ENCODE measurements around the gene ZFAND2B. TPM values are rescaled to one million over a fixed set of nuclear protein-coding genes. Genes with fewer than 3 reads are reported as not detected.
A peak's percentile ranks its signal among the peaks of the same experiment; 100 is the strongest.

ZFAND2B gene
- total RNA-seq, 1 experiment from 2014 or later: 31.4 TPM

DNA sequence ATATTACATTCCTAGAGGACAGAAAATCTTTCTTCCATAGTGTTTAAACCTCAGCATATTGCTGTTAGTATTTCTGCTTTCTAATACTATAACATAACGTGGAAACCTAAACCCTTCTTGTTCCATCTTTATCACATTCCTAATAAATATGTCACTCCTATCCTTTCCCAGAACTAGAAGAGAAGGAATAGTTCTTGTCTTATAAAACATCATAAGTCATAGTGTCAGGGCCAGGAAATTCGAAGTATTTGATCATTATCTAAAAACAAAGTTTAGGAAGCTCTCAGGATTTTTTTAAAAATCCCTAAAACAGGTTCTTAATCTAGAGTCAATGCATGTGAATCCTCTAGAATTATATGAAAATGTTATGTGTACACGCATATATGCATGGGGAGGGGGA, 48.0 kb upstream of the ZFAND2B start (continued):
- TF ChIP-seq, protein P1, sequence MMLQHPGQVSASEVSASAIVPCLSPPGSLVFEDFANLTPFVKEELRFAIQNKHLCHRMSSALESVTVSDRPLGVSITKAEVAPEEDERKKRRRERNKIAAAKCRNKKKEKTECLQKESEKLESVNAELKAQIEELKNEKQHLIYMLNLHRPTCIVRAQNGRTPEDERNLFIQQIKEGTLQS (IDR thresholded peaks at IDR 0.05): no peak
- TF ChIP-seq SIN3A (IDR thresholded peaks at IDR 0.05; ENCODE audit: low read depth): no peak
- TF ChIP-seq CEBPB (IDR thresholded peaks at IDR 0.05; ENCODE audit: low read depth): no peak

DNA sequence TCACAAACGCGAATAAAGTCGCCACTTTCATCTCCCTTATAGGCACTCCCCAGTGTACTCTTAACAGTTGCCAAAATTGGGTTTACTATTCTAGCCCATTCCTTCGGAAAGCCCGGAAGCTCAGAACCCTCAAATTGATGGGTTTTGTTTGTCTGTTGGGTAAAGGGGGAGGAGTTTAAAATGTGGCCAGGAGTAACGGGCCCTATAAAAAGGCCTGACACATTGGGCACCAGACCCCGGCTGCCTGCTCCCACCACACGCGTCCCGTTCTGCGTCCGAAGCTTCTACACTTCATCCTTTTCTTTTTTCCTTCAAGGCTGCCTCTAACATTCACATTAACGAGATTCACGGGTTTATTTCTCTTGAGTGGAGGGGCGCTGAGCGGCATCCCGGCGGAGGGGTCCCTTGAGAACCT, 46.8 kb upstream of the ZFAND2B start:
- Histone ChIP-seq H3K4me2 (ENCODE audit: low read length) (peak overlapping the region; percentile 78), H4K20me1 (ENCODE audit: insufficient read depth) (no peaks in the 10 kb centered on the region), H3K27ac (ENCODE audit: low read depth, low read length) (no peak overlapping the region), H2AFZ (ENCODE audit: low read depth, low read length, poor library complexity, severe bottlenecking) (no peak overlapping the region), H3K36me3 (ENCODE audit: control insufficient read depth in 1 of 2, insufficient read depth in 2 of 2, low read length in 2 of 2) (peaks cover 0 to 3% of the 10 kb centered on the region in 2 experiments; a peak in 2 of 4 replicates), H3K4me3 (replicated peaks in 1 of 2; ENCODE audit: low read depth in 1 of 2, low read length in 2 of 2) (peak overlapping the region; percentile 67 to 69), H3K79me2 (ENCODE audit: insufficient read depth, low read length) (no peaks in the 10 kb centered on the region), H3K9me2 (ENCODE audit: insufficient read depth) (no peaks in the 10 kb centered on the region), H3K9ac (ENCODE audit: low read length) (0 out of 2 replicates have a peak overlapping the region, but pooled peaks have one; percentile 72), H3K9me3 (ENCODE audit: control insufficient read depth in 1 of 2, insufficient read depth in 1 of 2, low read depth in 1 of 2, low read length in 2 of 2) (no peaks in the 10 kb centered on the region), H3K4me1 (ENCODE audit: control insufficient read depth in 1 of 2, insufficient read depth in 2 of 2, low read length in 2 of 2) (peaks cover 5 to 16% of the 10 kb centered on the region in 2 experiments; a peak in 3 of 4 replicates), H3K27me3 (ENCODE audit: insufficient read depth, low read length) (no peaks in the 10 kb centered on the region)
- DNase-seq (ENCODE audit: low read depth, low spot score): no peak
- no peak for ATAC-seq
- POLR2A ChIA-PET: interaction anchor here (1.4 kb wide), 1 partner anchor 158 kb away, joined by 5 read pairs; no protein-coding TSS in a partner anchor
- intact Hi-C loops (cut with micrococcal nuclease): loop anchor here (1.0 to 2.0 kb wide), 4 partner anchors 51 to 193 kb away; no protein-coding TSS in a partner anchor
- no peak for TF ChIP-seq CEBPB (IDR thresholded peaks at IDR 0.05; ENCODE audit: low read depth)
- no peak for TF ChIP-seq EZH2phosphoT487 (IDR thresholded peaks at IDR 0.05; ENCODE audit: borderline replicate concordance)
- no peak for TF ChIP-seq SP1 (IDR thresholded peaks at IDR 0.05; ENCODE audit: low read depth)
- no peak for TF ChIP-seq POLR2AphosphoS5 (IDR thresholded peaks at IDR 0.05; ENCODE audit: low read depth, low read length)
- TF ChIP-seq, protein P2, sequence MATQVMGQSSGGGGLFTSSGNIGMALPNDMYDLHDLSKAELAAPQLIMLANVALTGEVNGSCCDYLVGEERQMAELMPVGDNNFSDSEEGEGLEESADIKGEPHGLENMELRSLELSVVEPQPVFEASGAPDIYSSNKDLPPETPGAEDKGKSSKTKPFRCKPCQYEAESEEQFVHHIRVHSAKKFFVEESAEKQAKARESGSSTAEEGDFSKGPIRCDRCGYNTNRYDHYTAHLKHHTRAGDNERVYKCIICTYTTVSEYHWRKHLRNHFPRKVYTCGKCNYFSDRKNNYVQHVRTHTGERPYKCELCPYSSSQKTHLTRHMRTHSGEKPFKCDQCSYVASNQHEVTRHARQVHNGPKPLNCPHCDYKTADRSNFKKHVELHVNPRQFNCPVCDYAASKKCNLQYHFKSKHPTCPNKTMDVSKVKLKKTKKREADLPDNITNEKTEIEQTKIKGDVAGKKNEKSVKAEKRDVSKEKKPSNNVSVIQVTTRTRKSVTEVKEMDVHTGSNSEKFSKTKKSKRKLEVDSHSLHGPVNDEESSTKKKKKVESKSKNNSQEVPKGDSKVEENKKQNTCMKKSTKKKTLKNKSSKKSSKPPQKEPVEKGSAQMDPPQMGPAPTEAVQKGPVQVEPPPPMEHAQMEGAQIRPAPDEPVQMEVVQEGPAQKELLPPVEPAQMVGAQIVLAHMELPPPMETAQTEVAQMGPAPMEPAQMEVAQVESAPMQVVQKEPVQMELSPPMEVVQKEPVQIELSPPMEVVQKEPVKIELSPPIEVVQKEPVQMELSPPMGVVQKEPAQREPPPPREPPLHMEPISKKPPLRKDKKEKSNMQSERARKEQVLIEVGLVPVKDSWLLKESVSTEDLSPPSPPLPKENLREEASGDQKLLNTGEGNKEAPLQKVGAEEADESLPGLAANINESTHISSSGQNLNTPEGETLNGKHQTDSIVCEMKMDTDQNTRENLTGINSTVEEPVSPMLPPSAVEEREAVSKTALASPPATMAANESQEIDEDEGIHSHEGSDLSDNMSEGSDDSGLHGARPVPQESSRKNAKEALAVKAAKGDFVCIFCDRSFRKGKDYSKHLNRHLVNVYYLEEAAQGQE (IDR thresholded peaks at IDR 0.05; ENCODE audit: low read depth): no peak
- no peak for TF ChIP-seq TCF7L2 (IDR thresholded peaks at IDR 0.05; ENCODE audit: borderline replicate concordance, extremely low read depth, insufficient read depth, insufficient read length)
- TF ChIP-seq POLR2A (IDR thresholded peaks at IDR 0.05; ENCODE audit: borderline replicate concordance, extremely low read depth, insufficient read depth, insufficient read length): no peak
- TF ChIP-seq RAD21 (IDR thresholded peaks at IDR 0.05; ENCODE audit: low read depth): no peak
- TF ChIP-seq YY1 (IDR thresholded peaks at IDR 0.05; ENCODE audit: extremely low read depth, insufficient replicate concordance, low read depth, low read length): no peak
- TF ChIP-seq SRF (IDR thresholded peaks at IDR 0.05; ENCODE audit: low read depth): no peak
- no peak for TF ChIP-seq SIN3A (IDR thresholded peaks at IDR 0.05; ENCODE audit: low read depth)
- TF ChIP-seq FOSL1 (IDR thresholded peaks at IDR 0.05; ENCODE audit: low read depth): no peak
- CTCF ChIA-PET: interaction anchor here (0.9 to 2.6 kb wide), 6 partner anchors 52 to 370 kb away, joined by 3 to 7 read pairs (median 5); no protein-coding TSS in a partner anchor
- BruUV-seq (replicated peaks): TSS peak; percentile 37
- RAD21 ChIA-PET (ENCODE audit: low non-redundant PET in 1 of 2, low total read pairs in 2 of 2, uncharacterized antibody in 2 of 2, unreplicated experiment in 2 of 2): no interaction called here
